Activated CD4-positive, alpha-beta T cell treated with anti-CD3 and anti-CD28 coated beads, Interleukin-2, amount 10 ng/mL, durations not matched to agents 7 days and 5 days (primary cell): ENCODE results near the gene HELZ. TPM values are rescaled to one million over a fixed set of nuclear protein-coding genes. Genes with fewer than 3 reads are reported as not detected.

Experiments
- CTCF ChIA-PET: fragments of 350-600 bp; sonication (Branson Sonifier 250); formaldehyde crosslinking; loops from one replicate; lab custom pipeline; 2021; ENCODE audit warnings: antibody characterized with exemption; lab: Charles Lee
- POLR2A ChIA-PET: fragments of 350-600 bp; sonication (Branson Sonifier 250); formaldehyde crosslinking; loops from one replicate; lab custom pipeline; 2021; ENCODE audit warnings: antibody characterized with exemption; lab: Charles Lee
- DNase-seq: peaks from one replicate; pipeline ENCODE4 v3.0.0-alpha.2; 2020
- H3K27ac Mint-ChIP-seq: one replicate; pipeline ENCODE4 v1.8.0; 2021; ENCODE audit warnings: mild to moderate bottlenecking, moderate library complexity, mixed read lengths
- H3K27me3 Mint-ChIP-seq: one replicate; pipeline ENCODE4 v1.8.0; 2021; ENCODE audit warnings: mixed read lengths
- H3K36me3 Mint-ChIP-seq: one replicate; pipeline ENCODE4 v1.8.0; 2021; ENCODE audit warnings: low read depth, mixed read lengths
- H3K4me1 Mint-ChIP-seq: one replicate; pipeline ENCODE4 v1.8.0; 2021; ENCODE audit warnings: mixed read lengths
- H3K4me3 Mint-ChIP-seq: one replicate; pipeline ENCODE4 v1.8.0; 2021; ENCODE audit warnings: mild to moderate bottlenecking, moderate library complexity, mixed read lengths
- H3K9me3 Mint-ChIP-seq: one replicate; pipeline ENCODE4 v1.8.0; 2021; ENCODE audit warnings: mixed read lengths
- total RNA-seq, 2 experiments: library from RNA; stranded (reverse); gene quantifications; one replicate each; pipeline ENCODE4 v1.2.3, GENCODE V29; 2021

HELZ gene
- total RNA-seq, 2 experiments from 2014 or later: 76.8 to 77.3 TPM

GRCh38 chr17:67067571-67068482 is 177.2 kb downstream of the HELZ start:
- Mint-ChIP-seq H3K4me3 (no peak overlapping the region), H3K36me3 (peaks cover 9% of the 10 kb centered on the region), H3K4me1 (no peaks in the 10 kb centered on the region), H3K27ac (no peak overlapping the region), H3K27me3 (no peaks in the 10 kb centered on the region), H3K9me3 (no peaks in the 10 kb centered on the region)
- ChIA-PET POLR2A (no interaction called here), CTCF (interaction anchor here (0.6 to 1.3 kb wide), 2 partner anchors 11 to 17 kb away, joined by 3 to 6 read pairs; no protein-coding TSS in a partner anchor)
- DNase-seq: no peak

DNA sequence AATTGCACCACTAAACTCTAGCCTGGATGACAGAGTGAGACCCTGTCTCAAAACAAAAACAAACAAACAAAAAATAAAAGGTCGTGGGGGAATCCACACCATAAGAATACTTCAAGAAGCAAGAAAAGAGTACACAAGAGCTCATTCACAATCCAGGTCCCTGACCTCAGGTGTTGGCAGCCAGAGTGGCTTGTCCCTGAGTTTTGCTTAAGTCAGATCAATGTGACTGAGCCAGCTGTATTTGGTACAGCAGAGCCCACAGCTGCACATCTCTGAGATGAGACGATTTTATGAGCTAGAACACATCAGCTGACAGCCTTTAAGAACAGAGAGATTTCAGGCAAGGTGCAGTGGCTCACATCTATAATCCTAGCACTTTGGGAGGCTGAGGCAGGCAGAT is 178.3 kb downstream of the HELZ start:
- no peak for DNase-seq
- Mint-ChIP-seq H3K36me3 (peaks cover 4% of the 10 kb centered on the region), H3K4me1 (no peaks in the 10 kb centered on the region), H3K27me3 (no peaks in the 10 kb centered on the region), H3K4me3 (no peak overlapping the region), H3K9me3 (no peaks in the 10 kb centered on the region), H3K27ac (no peak overlapping the region)
- CTCF ChIA-PET: interaction anchor here (1.1 kb wide), 1 partner anchor 9 kb away, joined by 4 read pairs; no protein-coding TSS in a partner anchor
- POLR2A ChIA-PET: no interaction called here

DNA sequence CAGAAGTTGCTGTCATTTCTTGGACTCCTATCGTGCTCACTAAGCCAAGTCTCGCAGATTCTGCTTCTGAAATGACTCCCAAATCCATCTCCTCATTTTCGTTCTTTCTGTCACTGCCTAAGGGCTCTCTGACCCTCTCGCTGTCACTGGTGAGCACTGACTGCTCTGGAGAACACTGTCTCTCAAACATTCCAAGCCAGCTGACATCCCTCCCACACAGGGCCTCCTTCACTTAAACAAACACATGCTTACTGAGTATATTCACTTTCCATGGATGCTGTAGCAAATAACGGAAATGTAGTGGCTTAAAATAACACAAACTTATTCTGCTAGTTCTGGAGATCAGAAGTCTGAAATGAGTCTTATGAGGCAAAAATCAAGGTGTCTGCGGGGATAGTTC is 181.9 kb downstream of the HELZ start:
- no peak overlapping the region for H3K27ac Mint-ChIP-seq
- H3K27me3 Mint-ChIP-seq: no peaks in the 10 kb centered on the region
- H3K36me3 Mint-ChIP-seq: no peaks in the 10 kb centered on the region
- ChIA-PET POLR2A (no interaction called here), CTCF (no interaction called here)
- no peak overlapping the region for H3K4me3 Mint-ChIP-seq
- no peaks in the 10 kb centered on the region for H3K9me3 Mint-ChIP-seq
- no peak for DNase-seq
- no peaks in the 10 kb centered on the region for H3K4me1 Mint-ChIP-seq

- Mint-ChIP-seq H3K4me1 (no peaks in the 10 kb centered on the region), H3K36me3 (no peaks in the 10 kb centered on the region), H3K27ac (no peak overlapping the region), H3K27me3 (no peaks in the 10 kb centered on the region), H3K9me3 (no peaks in the 10 kb centered on the region), H3K4me3 (no peak overlapping the region)
- ChIA-PET CTCF (no interaction called here), POLR2A (no interaction called here)
- no peak for DNase-seq
Observed at GRCh38 chr17:67059372-67059771, 185.6 kb downstream of the HELZ start.

DNA sequence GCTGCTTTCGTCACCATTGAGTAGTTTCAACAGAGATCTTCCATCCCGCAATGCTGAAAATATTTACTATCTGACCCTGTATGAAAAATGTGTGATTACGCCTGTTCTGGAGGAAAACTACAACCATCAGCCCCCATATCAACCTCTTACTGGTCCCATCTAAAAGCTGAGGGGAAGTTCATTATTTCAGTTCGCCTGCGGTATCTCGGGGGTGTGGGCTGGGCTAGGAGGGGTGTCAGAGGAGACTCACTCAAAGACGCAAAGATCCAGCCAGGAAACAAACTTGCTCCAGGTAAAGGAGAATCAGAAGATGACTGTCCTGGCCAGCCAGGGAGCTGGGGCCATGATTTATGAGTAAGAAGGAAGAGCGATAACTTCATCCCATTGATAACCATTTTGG is 187.0 kb downstream of the HELZ start:
- no peaks in the 10 kb centered on the region for H3K9me3 Mint-ChIP-seq
- no peaks in the 10 kb centered on the region for H3K36me3 Mint-ChIP-seq
- H3K4me1 Mint-ChIP-seq: no peaks in the 10 kb centered on the region
- DNase-seq: no peak
- ChIA-PET POLR2A (no interaction called here), CTCF (no interaction called here)
- H3K4me3 Mint-ChIP-seq: no peak overlapping the region
- no peaks in the 10 kb centered on the region for H3K27me3 Mint-ChIP-seq
- no peak overlapping the region for H3K27ac Mint-ChIP-seq

DNA sequence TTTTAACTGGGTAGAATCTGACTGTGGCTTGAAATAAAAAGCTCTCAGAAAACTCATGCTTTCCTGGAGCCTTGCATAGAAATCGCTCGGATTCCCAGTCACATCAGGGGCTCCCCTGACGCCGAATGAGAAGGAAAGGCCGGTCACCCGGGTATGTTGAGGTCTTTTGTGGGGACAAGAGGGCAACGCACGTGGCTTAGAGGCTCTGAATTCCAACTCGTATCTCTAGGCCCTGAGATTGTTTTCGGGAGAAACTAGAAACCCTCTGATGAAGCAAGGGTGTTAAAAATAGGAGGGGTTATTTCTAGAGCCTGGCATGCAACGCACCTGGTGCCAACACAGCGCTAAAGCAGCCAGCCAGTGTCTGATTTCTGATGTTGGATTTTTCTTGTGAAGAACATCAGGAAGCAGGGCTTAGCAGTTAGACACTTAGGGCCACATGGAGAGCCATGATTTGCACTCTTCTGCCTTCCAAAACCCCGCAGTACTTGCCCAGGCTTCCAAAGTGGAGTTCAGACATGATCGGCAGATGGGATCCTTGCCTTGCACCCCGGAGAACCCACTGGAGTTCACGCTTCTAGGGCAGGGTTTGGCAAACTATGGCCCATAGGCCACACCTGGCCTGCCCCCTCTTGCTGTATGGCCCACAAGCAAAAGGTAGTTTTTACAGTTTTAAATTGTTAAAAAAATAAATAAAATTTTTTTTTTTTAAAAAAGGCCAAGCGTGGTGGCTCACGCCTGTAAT is 188.1 kb downstream of the HELZ start:
- H3K9me3 Mint-ChIP-seq: no peaks in the 10 kb centered on the region
- ChIA-PET CTCF (interaction anchor here (0.6 kb wide), 1 partner anchor 81 kb away, joined by 3 read pairs; no protein-coding TSS in a partner anchor), POLR2A (no interaction called here)
- no peak overlapping the region for H3K27ac Mint-ChIP-seq
- no peaks in the 10 kb centered on the region for H3K4me1 Mint-ChIP-seq
- no peaks in the 10 kb centered on the region for H3K27me3 Mint-ChIP-seq
- no peak for DNase-seq
- H3K36me3 Mint-ChIP-seq: no peaks in the 10 kb centered on the region
- no peak overlapping the region for H3K4me3 Mint-ChIP-seq

GRCh38 chr17:67055811-67056745 is 188.9 kb downstream of the HELZ start:
- Mint-ChIP-seq H3K4me3 (no peak overlapping the region), H3K36me3 (no peaks in the 10 kb centered on the region), H3K27ac (no peak overlapping the region), H3K4me1 (no peaks in the 10 kb centered on the region), H3K27me3 (no peaks in the 10 kb centered on the region), H3K9me3 (no peaks in the 10 kb centered on the region)
- no peak for DNase-seq
- ChIA-PET POLR2A (no interaction called here), CTCF (interaction anchor here (0.6 kb wide), 1 partner anchor 82 kb away, joined by 3 read pairs; no protein-coding TSS in a partner anchor)

DNA sequence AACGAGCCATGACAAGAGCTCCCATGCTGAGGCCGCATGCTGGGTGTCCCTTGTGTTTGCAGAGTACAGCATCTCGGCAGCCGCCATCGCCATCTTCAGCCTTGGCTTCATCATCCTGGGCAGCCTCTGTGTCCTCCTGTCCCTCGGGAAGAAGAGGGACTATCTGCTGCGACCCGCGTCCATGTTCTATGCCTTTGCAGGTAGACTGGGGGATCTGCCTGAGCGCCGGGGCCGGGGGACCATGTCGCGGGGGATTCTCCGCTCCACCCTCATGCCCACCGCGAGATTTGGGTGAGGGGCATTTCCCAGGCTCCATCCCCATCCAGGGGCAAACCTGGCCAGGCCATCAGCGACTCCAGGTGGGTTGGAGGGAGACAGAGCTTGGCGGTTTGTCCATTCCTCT is 190.0 kb downstream of the HELZ start:
- ChIA-PET POLR2A (no interaction called here), CTCF (no interaction called here)
- Mint-ChIP-seq H3K9me3 (no peaks in the 10 kb centered on the region), H3K27ac (no peak overlapping the region), H3K4me3 (no peak overlapping the region), H3K36me3 (no peaks in the 10 kb centered on the region), H3K4me1 (no peaks in the 10 kb centered on the region), H3K27me3 (no peaks in the 10 kb centered on the region)
- no peak for DNase-seq

- Mint-ChIP-seq H3K36me3 (no peaks in the 10 kb centered on the region), H3K27ac (no peak overlapping the region), H3K4me1 (no peaks in the 10 kb centered on the region), H3K27me3 (no peaks in the 10 kb centered on the region), H3K9me3 (no peaks in the 10 kb centered on the region), H3K4me3 (no peak overlapping the region)
- ChIA-PET CTCF (no interaction called here), POLR2A (no interaction called here)
- DNase-seq: no peak
Observed at GRCh38 chr17:67054608-67055007, 190.4 kb downstream of the HELZ start.

DNA sequence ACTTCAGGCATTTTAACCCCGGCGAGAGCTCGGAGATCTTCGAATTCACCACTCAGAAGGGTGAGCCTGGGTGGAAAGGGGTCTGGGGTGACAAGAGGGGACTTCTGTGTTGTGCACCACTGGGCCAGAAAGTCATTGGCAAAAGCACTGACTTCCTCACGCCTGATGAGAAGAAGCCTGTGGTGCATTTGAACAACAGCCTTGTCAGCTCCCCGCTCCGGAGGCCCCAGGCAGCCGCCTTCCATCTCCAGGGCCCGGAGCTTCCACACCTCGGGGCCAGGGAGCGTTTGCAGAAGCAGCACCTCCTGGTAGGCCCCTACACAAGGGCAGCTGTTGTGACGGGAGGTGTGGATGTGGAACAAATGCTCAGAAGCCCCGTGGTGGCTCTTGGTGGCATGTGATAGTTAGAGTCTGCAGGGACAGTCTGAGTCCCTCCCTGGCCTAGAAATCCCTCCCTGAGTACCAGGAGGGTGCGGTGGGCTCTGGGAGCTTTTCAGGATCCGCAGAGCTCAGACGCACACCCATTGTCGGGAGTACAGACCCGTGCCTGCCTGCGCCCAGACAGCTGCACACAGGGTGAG is 190.9 kb downstream of the HELZ start:
- peaks cover 2% of the 10 kb centered on the region for H3K9me3 Mint-ChIP-seq
- no peak overlapping the region for H3K4me3 Mint-ChIP-seq
- no peak for DNase-seq
- H3K27me3 Mint-ChIP-seq: no peaks in the 10 kb centered on the region
- ChIA-PET CTCF (interaction anchor here (0.6 kb wide), 1 partner anchor 130 kb away, joined by 4 read pairs; no protein-coding TSS in a partner anchor), POLR2A (no interaction called here)
- no peaks in the 10 kb centered on the region for H3K36me3 Mint-ChIP-seq
- H3K27ac Mint-ChIP-seq: no peak overlapping the region
- H3K4me1 Mint-ChIP-seq: no peaks in the 10 kb centered on the region

GRCh38 chr17:67053438-67054000 is 191.5 kb downstream of the HELZ start:
- peaks cover 3% of the 10 kb centered on the region for H3K36me3 Mint-ChIP-seq
- H3K27ac Mint-ChIP-seq: no peak overlapping the region
- H3K27me3 Mint-ChIP-seq: peaks cover 5% of the 10 kb centered on the region
- ChIA-PET CTCF (interaction anchor here (0.6 kb wide), 1 partner anchor 131 kb away, joined by 4 read pairs; no protein-coding TSS in a partner anchor), POLR2A (no interaction called here)
- no peak for DNase-seq
- peaks cover 8% of the 10 kb centered on the region for H3K9me3 Mint-ChIP-seq
- no peaks in the 10 kb centered on the region for H3K4me1 Mint-ChIP-seq
- no peak overlapping the region for H3K4me3 Mint-ChIP-seq
